Vagina (tissue), 2 donors: ENCODE results near the gene LTBR. TPM values are rescaled to one million over a fixed set of nuclear protein-coding genes. Genes with fewer than 3 reads are reported as not detected.

Experiments used
- DNase-seq, 2 donors: peaks; one replicate each; pipeline ENCODE4 v3.0.0-alpha.2; 2017; ENCODE audit errors: extremely low spot score in 2 of 2
- H3K27ac ChIP-seq: fragments of 200-600 bp; sonication (generic); one replicate; pipeline ENCODE4 v1.5.1; 2019
- H3K27me3 ChIP-seq: fragments of 200-600 bp; sonication (generic); one replicate; pipeline ENCODE4 v1.5.1; 2019
- H3K36me3 ChIP-seq, 2 donors: fragments of 200-600 bp; sonication (generic); one replicate each; pipeline ENCODE4 v1.5.1; 2017 to 2019
- H3K4me1 ChIP-seq: fragments of 200-600 bp; sonication (generic); one replicate; pipeline ENCODE4 v1.5.1; 2019
- H3K4me3 ChIP-seq, 2 donors: fragments of 200-600 bp; sonication (generic); 1 replicate in 1 of 2; 2 replicates in 1 of 2; pipeline ENCODE4 v1.5.1; 2016 to 2019
- H3K9me3 ChIP-seq: fragments of 200-600 bp; sonication (generic); one replicate; pipeline ENCODE4 v1.5.1; 2019
- CTCF ChIP-seq, 3 experiments: fragments of 450-650 bp in 2 of 3; fragments of 200-600 bp in 1 of 3; sonication (generic) in 1 of 3; IDR thresholded peaks; one replicate each; pipeline ENCODE4 v1.5.1; 2017 to 2019; ENCODE audit warnings: antibody characterized with exemption in 3 of 3, mild to moderate bottlenecking in 2 of 3, moderate library complexity in 2 of 3
- POLR2A ChIP-seq, 2 donors: fragments of 450-650 bp; IDR thresholded peaks; one replicate each; pipeline ENCODE4 v1.6.1; 2017; ENCODE audit warnings: antibody characterized with exemption in 2 of 2, mild to moderate bottlenecking in 2 of 2, moderate library complexity in 2 of 2
- POLR2AphosphoS5 ChIP-seq, 2 donors: sonication (generic); formaldehyde crosslinking; IDR thresholded peaks; one replicate each; pipeline ENCODE4 v1.9.0; 2017; ENCODE audit warnings: antibody characterized with exemption in 2 of 2, mild to moderate bottlenecking in 2 of 2, low read depth in 1 of 2; ENCODE audit not compliant: insufficient read depth in 1 of 2
- intact Hi-C: fragments of 100-400 bp; cut with DNase I; formaldehyde crosslinking; loops from one replicate; pipeline ENCODE4 v1.15.1; 2023
- total RNA-seq: library from RNA; depleted of rRNA; stranded (reverse); fragments of >200 nt; gene quantifications from one replicate; pipeline ENCODE4 v1.2.3, GENCODE V29; 2016

LTBR gene
- total RNA-seq, 1 donor from 2014 or later, result 146 TPM

- H3K27me3 ChIP-seq, result no peaks in the 10 kb centered on the region
- intact Hi-C loops, result no loop called here
- H3K4me3 ChIP-seq, result no peak overlapping the region
- H3K9me3 ChIP-seq, result no peaks in the 10 kb centered on the region
- H3K36me3 ChIP-seq, result no peaks in the 10 kb centered on the region
- no peak overlapping the region for H3K27ac ChIP-seq
- TF ChIP-seq POLR2A (IDR thresholded peaks at IDR 0.05) (no peak), CTCF (IDR thresholded peaks at IDR 0.05) (no peak), POLR2AphosphoS5 (IDR thresholded peaks at IDR 0.05; ENCODE audit: insufficient read depth in 1 of 2, low read depth in 1 of 2) (no peak)
- DNase-seq, result no peak
- H3K4me1 ChIP-seq, result peaks cover 12% of the 10 kb centered on the region
Measured at GRCh38 chr12:6396031-6396430, 12.1 kb downstream of the LTBR start.

GRCh38 chr12:6399884-6400644 is 16.1 kb downstream of the LTBR start:
- no peak for DNase-seq
- TF ChIP-seq POLR2AphosphoS5 (IDR thresholded peaks at IDR 0.05; ENCODE audit: insufficient read depth in 1 of 2, low read depth in 1 of 2) (no peak), POLR2A (IDR thresholded peaks at IDR 0.05) (no peak), CTCF (IDR thresholded peaks at IDR 0.05) (no peak)
- no peak overlapping the region for H3K27ac ChIP-seq
- no peaks in the 10 kb centered on the region for H3K4me1 ChIP-seq
- intact Hi-C loops, result no loop called here
- H3K27me3 ChIP-seq, result no peaks in the 10 kb centered on the region
- no peaks in the 10 kb centered on the region for H3K36me3 ChIP-seq
- no peaks in the 10 kb centered on the region for H3K9me3 ChIP-seq
- H3K4me3 ChIP-seq, result no peak overlapping the region

GRCh38 chr12:6404390-6404789 is 20.4 kb downstream of the LTBR start:
- no peaks in the 10 kb centered on the region for H3K4me1 ChIP-seq
- H3K9me3 ChIP-seq, result no peaks in the 10 kb centered on the region
- intact Hi-C loops, result no loop called here
- H3K27ac ChIP-seq, result no peak overlapping the region
- H3K36me3 ChIP-seq, result no peaks in the 10 kb centered on the region
- H3K27me3 ChIP-seq, result no peaks in the 10 kb centered on the region
- H3K4me3 ChIP-seq, result no peak overlapping the region
- no peak for DNase-seq
- TF ChIP-seq POLR2A (IDR thresholded peaks at IDR 0.05) (no peak), POLR2AphosphoS5 (IDR thresholded peaks at IDR 0.05; ENCODE audit: insufficient read depth in 1 of 2, low read depth in 1 of 2) (no peak), CTCF (IDR thresholded peaks at IDR 0.05) (no peak)

- intact Hi-C loops, result no loop called here
- Histone ChIP-seq H3K9me3 (no peaks in the 10 kb centered on the region), H3K4me3 (no peak overlapping the region), H3K27ac (no peak overlapping the region), H3K27me3 (no peaks in the 10 kb centered on the region), H3K4me1 (no peaks in the 10 kb centered on the region), H3K36me3 (no peaks in the 10 kb centered on the region)
- DNase-seq, result no peak
- TF ChIP-seq POLR2A (IDR thresholded peaks at IDR 0.05) (no peak), POLR2AphosphoS5 (IDR thresholded peaks at IDR 0.05; ENCODE audit: insufficient read depth in 1 of 2, low read depth in 1 of 2) (no peak), CTCF (IDR thresholded peaks at IDR 0.05) (no peak)
Measured at GRCh38 chr12:6405963-6406362, 22.0 kb downstream of the LTBR start.

- no peak overlapping the region for H3K27ac ChIP-seq
- TF ChIP-seq POLR2AphosphoS5 (IDR thresholded peaks at IDR 0.05; ENCODE audit: insufficient read depth in 1 of 2, low read depth in 1 of 2), result no peak
- no peak for TF ChIP-seq POLR2A (IDR thresholded peaks at IDR 0.05)
- TF ChIP-seq CTCF (IDR thresholded peaks at IDR 0.05), result no peak
- no peak for DNase-seq
- H3K4me1 ChIP-seq, result no peaks in the 10 kb centered on the region
- no peaks in the 10 kb centered on the region for H3K9me3 ChIP-seq
- intact Hi-C loops, result no loop called here
- H3K27me3 ChIP-seq, result no peaks in the 10 kb centered on the region
- H3K4me3 ChIP-seq, result no peak overlapping the region
- H3K36me3 ChIP-seq, result no peaks in the 10 kb centered on the region
Measured at GRCh38 chr12:6407236-6407954, 23.4 kb downstream of the LTBR start.
